Prostate gland (tissue), 2 donors: ENCODE measurements around the gene FGF22.

Experiments used
- POLR2A ChIP-seq: fragments of 450-650 bp; IDR thresholded peaks from one replicate; pipeline ENCODE4 v1.6.1; 2016; ENCODE audit warnings: antibody characterized with exemption, mild to moderate bottlenecking
- TF ChIP-seq, protein P1 (sequence below), 4 experiments: fragments of 200-600 bp in 2 of 4; fragments of 450-650 bp in 2 of 4; sonication (generic) in 2 of 4; IDR thresholded peaks; 1 replicate in 3 of 4; 2 replicates in 1 of 4; pipeline ENCODE4 v1.5.1; 2016 to 2019; ENCODE audit warnings: antibody characterized with exemption in 4 of 4, mild to moderate bottlenecking in 2 of 4, moderate library complexity in 2 of 4

- no peak for TF ChIP-seq POLR2A
- TF ChIP-seq, protein P1, sequence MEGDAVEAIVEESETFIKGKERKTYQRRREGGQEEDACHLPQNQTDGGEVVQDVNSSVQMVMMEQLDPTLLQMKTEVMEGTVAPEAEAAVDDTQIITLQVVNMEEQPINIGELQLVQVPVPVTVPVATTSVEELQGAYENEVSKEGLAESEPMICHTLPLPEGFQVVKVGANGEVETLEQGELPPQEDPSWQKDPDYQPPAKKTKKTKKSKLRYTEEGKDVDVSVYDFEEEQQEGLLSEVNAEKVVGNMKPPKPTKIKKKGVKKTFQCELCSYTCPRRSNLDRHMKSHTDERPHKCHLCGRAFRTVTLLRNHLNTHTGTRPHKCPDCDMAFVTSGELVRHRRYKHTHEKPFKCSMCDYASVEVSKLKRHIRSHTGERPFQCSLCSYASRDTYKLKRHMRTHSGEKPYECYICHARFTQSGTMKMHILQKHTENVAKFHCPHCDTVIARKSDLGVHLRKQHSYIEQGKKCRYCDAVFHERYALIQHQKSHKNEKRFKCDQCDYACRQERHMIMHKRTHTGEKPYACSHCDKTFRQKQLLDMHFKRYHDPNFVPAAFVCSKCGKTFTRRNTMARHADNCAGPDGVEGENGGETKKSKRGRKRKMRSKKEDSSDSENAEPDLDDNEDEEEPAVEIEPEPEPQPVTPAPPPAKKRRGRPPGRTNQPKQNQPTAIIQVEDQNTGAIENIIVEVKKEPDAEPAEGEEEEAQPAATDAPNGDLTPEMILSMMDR (IDR thresholded peaks at IDR 0.05): no peak
These were observed 31.3 kb upstream of the FGF22 start for GRCh38 chr19:608155-609003.
